ENCODE results near the gene CNMD.

DNA sequence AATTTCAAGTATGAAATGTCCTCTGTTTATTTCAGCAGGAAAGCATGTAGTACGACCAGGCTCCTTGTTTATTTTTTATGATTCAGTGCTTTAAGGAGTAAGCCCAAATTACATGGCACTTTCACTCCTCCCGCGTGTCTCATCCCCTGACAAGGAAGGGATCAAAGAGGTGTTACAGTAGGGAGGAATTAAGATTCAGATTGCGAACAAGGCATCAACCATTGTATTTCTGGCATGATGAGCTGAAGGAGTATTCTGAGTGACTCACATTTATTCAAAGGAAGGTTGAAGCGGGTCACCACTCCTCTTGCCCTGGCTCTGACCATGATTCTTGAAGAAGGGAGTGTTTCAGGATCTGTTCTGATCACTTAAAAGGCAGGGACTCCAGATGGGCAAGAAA is 46.1 kb upstream of the CNMD start:
- TF ChIP-seq, protein P1, sequence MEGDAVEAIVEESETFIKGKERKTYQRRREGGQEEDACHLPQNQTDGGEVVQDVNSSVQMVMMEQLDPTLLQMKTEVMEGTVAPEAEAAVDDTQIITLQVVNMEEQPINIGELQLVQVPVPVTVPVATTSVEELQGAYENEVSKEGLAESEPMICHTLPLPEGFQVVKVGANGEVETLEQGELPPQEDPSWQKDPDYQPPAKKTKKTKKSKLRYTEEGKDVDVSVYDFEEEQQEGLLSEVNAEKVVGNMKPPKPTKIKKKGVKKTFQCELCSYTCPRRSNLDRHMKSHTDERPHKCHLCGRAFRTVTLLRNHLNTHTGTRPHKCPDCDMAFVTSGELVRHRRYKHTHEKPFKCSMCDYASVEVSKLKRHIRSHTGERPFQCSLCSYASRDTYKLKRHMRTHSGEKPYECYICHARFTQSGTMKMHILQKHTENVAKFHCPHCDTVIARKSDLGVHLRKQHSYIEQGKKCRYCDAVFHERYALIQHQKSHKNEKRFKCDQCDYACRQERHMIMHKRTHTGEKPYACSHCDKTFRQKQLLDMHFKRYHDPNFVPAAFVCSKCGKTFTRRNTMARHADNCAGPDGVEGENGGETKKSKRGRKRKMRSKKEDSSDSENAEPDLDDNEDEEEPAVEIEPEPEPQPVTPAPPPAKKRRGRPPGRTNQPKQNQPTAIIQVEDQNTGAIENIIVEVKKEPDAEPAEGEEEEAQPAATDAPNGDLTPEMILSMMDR (IDR thresholded peaks at IDR 0.05 in 4 of 5, conservative IDR thresholded peaks at IDR 0.05 in 1 of 5) = no peak
- TF ChIP-seq POLR2A (IDR thresholded peaks at IDR 0.05) = no peak
